KOPT-K1 (cell line): Measurements from ENCODE around the gene ARHGDIA.
"Not testable (repeated sequence)": the region's sequence is repeated elsewhere in the genome, so short reads cannot be mapped to it uniquely, and the experiment has no call there.

Experiments
- H3K27ac ChIP-seq: fragments of 200-600 bp; sonication (generic); 2 replicates; pipeline ENCODE4 v1.5.1; 2016; ENCODE audit warnings: antibody characterized with exemption, mild to moderate bottlenecking, low read depth, low read length; ENCODE audit not compliant: poor library complexity, severe bottlenecking
- H3K36me3 ChIP-seq: fragments of 200-600 bp; sonication (generic); 2 replicates; pipeline ENCODE4 v1.5.1; 2017; ENCODE audit warnings: antibody characterized with exemption, mild to moderate bottlenecking, low read length, moderate library complexity; ENCODE audit not compliant: insufficient read depth
- H3K9me3 ChIP-seq: fragments of 200-600 bp; sonication (generic); 2 replicates; pipeline ENCODE4 v1.5.1; 2017; ENCODE audit warnings: antibody characterized with exemption, low read length, mild to moderate bottlenecking; ENCODE audit not compliant: insufficient read depth, poor library complexity, severe bottlenecking

The ARHGDIA gene

GRCh38 chr17:81846743-81847689, 24.1 kb downstream of the ARHGDIA start:
- Histone ChIP-seq H3K36me3 (peaks cover 100% of the 10 kb centered on the region), H3K27ac (no peak overlapping the region), H3K9me3 (no peaks in the 10 kb centered on the region)

DNA sequence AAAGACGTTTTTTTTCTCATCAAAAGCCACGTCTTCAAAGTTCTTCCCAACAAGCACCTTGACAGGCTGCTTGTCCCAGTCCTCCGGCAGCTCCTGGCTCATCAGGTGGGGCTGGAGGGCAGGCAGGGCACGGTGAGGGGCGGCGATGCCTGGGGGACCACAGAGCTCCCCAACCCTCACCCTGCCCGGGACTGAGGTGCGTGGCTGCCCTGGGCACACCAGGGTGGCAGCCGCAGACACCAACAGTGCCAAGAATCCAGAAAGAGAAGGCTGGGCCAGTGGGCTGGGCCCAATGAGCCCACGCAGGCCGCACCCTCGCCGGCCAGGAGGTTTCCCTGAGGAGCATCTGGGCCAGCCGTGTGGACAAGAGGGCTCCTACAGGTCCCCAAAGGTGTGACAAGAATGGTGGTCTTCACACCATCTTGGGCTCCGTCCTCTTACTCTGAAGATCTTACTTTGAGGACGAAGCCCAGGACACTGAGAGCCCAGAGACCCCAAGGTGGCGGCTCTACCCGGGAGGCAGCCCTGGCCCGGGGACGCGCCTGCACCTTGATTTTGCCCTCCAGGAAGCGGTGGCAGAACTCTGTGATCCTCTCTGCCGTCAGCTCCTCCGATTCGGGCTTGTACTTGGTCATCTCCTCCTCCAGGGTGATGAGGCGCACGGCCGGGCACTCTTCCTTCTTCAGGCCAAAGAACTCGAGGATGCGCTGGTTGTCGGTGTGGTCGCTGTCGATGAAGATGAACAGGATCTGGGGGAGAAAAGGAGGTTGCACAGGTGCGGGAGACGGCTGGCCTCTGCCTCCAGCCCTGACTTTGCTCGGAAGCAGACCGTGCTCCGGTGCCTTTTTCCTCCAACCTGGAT, 25.0 kb downstream of the ARHGDIA start:
- H3K9me3 ChIP-seq = no peaks in the 10 kb centered on the region
- peaks cover 91% of the 10 kb centered on the region for H3K36me3 ChIP-seq
- H3K27ac ChIP-seq = no peak overlapping the region

DNA sequence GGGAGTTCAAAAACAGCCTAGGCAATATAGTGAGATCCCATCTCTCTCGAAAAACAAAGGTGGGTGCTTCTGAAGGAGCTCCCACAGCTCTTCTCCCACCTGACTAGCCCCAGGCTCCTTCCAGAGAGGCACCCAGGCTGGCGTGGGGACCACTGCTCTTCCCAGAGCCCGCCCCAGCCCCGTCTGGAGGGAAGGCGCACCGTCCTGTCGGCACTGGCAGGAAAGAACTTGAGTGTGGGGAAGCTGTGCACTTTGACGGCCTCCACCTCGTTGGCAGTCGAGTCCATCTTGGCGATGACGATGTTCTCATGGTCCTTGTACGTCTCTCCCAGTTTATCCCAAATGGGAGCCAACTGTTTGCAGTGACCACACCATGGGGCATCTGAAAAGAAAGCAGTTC, 25.8 kb downstream of the ARHGDIA start:
- Histone ChIP-seq H3K36me3 (peaks cover 83% of the 10 kb centered on the region), H3K9me3 (no peaks in the 10 kb centered on the region), H3K27ac (no peak overlapping the region)

GRCh38 chr17:81844887-81845286, 26.2 kb downstream of the ARHGDIA start:
- Histone ChIP-seq H3K36me3 (peaks cover 79% of the 10 kb centered on the region), H3K27ac (no peak overlapping the region)

DNA sequence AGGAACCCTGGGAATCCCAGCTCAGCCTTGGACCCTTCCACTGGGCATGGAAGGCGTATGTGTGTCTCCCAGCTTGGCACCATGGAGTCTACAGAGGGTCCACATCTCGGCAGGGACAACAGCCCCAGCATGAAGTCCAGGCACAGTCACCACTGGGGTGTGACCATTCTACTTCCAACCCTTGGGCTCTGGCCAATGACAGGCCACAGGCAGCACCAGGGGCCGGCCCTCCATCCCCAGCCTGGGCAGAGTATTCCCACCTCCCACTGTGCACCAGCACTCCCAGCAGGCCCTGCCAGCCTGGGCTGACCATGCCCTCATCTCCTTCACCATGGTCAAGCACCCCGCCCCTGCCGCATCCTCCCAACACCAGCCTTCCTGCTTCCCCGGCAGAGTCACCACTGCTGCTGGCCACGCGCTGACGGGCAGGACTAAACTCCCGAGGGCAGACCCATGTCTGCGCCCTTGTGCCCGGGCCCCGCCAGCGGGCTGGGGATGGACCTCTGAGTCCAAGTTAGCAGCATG, 26.7 kb downstream of the ARHGDIA start:
- peaks cover 74% of the 10 kb centered on the region for H3K36me3 ChIP-seq
- no peak overlapping the region for H3K27ac ChIP-seq

More at GRCh38 chr17:81844887-81845286, 26.2 kb downstream of the ARHGDIA start:
- no peaks in the 10 kb centered on the region for H3K9me3 ChIP-seq

DNA sequence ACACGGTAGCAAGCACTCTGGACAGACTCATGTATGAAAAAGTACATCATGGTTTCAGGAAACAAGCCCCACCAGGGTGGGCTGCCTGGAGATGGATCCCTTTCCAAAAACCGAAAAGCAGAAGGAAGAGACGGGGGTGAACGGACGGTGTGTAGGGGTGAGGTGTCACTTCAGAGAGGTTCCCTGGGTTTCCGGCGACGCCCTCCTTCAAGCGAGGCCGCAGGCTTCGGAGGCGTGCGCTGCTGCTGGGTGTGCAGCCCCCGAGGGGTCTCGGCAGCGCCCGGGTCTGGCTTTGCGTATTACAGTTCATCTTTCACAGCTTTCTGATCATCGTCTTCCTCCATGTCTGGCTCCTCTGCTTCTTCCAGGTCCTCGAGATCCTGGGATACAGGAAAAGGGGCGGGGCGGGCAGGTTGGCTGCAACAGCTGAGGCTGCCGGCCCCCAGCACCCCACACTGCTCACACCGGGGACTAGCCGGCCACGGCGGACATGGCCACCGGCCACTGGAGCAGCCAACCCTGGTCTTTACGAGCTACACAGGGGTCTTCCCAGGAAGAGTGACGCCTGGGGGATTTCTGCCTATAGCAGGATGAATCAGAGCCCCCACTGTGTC, 27.3 kb downstream of the ARHGDIA start:
- no peaks in the 10 kb centered on the region for H3K9me3 ChIP-seq
- no peak overlapping the region for H3K27ac ChIP-seq
- peaks cover 68% of the 10 kb centered on the region for H3K36me3 ChIP-seq

More for the DNA sequence above, 26.7 kb downstream of the ARHGDIA start:
- no peaks in the 10 kb centered on the region for H3K9me3 ChIP-seq

- Histone ChIP-seq H3K36me3 (peaks cover 59% of the 10 kb centered on the region), H3K27ac (no peak overlapping the region), H3K9me3 (no peaks in the 10 kb centered on the region)
Observed at GRCh38 chr17:81842725-81843504, 28.2 kb downstream of the ARHGDIA start.

GRCh38 chr17:81842378-81842724, 28.8 kb downstream of the ARHGDIA start:
- no peaks in the 10 kb centered on the region for H3K9me3 ChIP-seq
- peaks cover 53% of the 10 kb centered on the region for H3K36me3 ChIP-seq
- no peak overlapping the region for H3K27ac ChIP-seq

DNA sequence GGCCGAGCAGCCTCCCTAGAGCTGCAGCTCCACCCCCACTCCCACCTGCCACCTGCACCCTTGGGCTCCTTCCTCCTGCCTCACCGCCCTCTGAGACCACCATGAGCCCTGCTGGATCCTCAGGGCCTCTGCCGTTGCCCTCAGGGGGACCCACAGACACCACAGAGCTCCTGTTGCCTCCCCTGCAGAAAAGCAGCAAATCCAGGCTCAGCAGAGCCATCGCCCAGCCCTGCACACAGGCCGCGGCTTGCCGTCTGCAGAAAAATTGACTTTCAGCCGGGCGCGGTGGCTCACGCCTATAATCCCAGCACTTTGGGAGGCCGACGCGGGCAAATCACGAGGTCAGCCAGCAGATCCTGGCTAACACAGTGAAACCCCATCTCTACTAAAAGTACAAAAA, 29.3 kb downstream of the ARHGDIA start:
- no peak overlapping the region for H3K27ac ChIP-seq
- peaks cover 48% of the 10 kb centered on the region for H3K36me3 ChIP-seq
- H3K9me3 ChIP-seq = no peaks in the 10 kb centered on the region

DNA sequence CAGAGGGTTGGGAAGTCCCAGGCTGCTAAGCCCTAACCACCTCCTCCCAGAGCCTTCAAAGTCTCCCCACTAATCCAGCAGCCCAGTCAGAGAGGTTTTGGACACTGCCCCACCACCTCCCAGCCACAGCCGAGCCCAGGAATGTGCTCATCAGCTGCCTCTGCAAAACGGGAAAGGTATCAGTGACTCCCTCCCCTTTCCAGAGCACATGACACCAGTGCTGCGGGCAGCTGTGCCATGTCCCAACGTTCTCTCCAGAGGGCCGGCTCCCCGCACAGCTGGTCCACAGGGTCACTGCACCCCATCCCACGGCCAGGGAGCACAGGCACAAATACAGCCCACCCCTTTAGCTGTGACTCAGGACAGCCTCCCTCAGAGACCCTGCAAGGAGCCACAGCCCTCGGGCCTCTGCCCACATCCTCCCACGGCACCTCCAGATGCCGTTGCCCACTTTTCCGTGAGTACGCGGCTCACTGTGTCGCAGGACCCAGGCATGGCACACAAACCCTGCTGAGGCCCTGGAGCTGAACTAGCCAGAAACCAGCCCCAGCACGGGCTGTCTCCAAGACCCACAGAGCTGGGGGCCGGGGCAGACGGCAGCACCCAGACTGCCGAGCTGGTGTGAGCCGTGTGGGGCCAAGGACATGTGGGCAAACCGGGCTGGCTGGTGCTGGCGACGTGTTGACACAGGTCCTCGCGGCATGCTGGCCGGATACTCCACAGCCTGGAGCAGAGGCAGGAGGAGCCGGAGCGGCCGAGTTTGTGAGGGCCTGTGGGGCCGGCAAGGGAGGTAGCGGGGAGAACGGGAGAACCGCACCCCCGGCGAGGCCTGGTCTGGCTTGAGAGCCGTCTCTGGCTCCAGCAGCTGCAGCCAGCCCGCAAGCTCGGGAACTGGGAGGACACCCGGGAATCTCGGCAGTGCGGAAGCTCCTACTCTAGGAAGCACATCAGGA, 30.0 kb downstream of the ARHGDIA start:
- Histone ChIP-seq H3K36me3 (peaks cover 41% of the 10 kb centered on the region), H3K27ac (no peak overlapping the region), H3K9me3 (no peaks in the 10 kb centered on the region)

DNA sequence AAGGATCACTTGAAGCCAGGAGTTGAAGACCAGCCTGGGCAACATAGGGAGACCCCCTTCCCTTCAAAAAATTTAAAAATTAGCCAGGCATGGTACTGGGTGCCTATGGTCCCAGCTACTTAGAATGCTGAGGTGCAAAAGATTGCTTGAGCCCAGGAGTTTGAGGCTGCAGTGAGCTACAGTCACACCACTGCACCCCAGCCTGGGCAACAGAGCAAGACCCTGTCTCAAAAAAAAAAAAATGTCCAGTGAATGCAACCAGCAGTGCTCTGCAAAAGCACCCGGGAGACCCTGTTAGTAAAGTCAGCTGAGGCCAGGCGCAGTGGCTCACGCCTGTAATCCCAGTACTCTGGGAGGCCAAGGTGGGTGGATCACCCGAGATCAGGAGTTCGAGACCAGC, 31.1 kb downstream of the ARHGDIA start:
- not testable (repeated sequence) for H3K27ac ChIP-seq, H3K9me3 ChIP-seq
- H3K36me3 ChIP-seq = peaks cover 30% of the 10 kb centered on the region

DNA sequence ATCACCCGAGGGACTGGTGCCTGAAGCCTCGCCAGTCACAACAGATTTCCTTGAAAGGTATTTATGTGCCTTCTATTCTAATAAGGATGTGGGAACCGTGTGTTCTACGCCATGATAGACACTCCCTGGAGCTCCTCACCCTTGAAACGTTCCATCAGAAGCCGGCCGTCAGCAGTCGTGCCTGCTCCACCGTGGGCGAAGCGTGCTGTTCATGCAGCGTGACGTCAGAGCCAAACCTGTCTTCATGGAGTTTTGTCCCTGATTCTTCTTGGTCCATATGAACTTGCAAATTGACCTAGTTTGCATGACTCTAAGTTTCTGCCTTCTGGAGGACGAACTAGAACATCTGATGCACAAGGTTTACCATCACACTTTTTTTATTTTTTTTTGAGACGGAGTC, 31.8 kb downstream of the ARHGDIA start:
- Histone ChIP-seq H3K27ac (no peak overlapping the region), H3K9me3 (no peaks in the 10 kb centered on the region), H3K36me3 (peaks cover 23% of the 10 kb centered on the region)

- peaks cover 18% of the 10 kb centered on the region for H3K36me3 ChIP-seq
- no peak overlapping the region for H3K27ac ChIP-seq
- H3K9me3 ChIP-seq = no peaks in the 10 kb centered on the region
Observed at GRCh38 chr17:81838753-81839255, 32.3 kb downstream of the ARHGDIA start.
